ENCODE measurements around the gene MAGI2.

The MAGI2 gene

GRCh38 chr7:78493401-78493800 is 960.1 kb downstream of the MAGI2 start:
- DNase-seq (ENCODE audit: insufficient read length, low spot score) (no peak), FAIRE-seq (no peak)
- TF ChIP-seq POLR2A (IDR thresholded peaks at IDR 0.05; ENCODE audit: low read depth, low read length) (no peak), SPI1 (IDR thresholded peaks at IDR 0.05; ENCODE audit: low read depth, low read length) (no peak), POLR2AphosphoS5 (IDR thresholded peaks at IDR 0.05; ENCODE audit: low read depth, low read length) (no peak), POU2F2 (IDR thresholded peaks at IDR 0.05; ENCODE audit: low read depth, low read length) (no peak), TAF1 (IDR thresholded peaks at IDR 0.05; ENCODE audit: low read depth, low read length) (no peak)

GRCh38 chr7:78492146-78492545 is 961.3 kb downstream of the MAGI2 start:
- TF ChIP-seq POU2F2 (IDR thresholded peaks at IDR 0.05; ENCODE audit: low read depth, low read length) (no peak), POLR2AphosphoS5 (IDR thresholded peaks at IDR 0.05; ENCODE audit: low read depth, low read length) (no peak), POLR2A (IDR thresholded peaks at IDR 0.05; ENCODE audit: low read depth, low read length) (no peak), TAF1 (IDR thresholded peaks at IDR 0.05; ENCODE audit: low read depth, low read length) (no peak), PAX5 (IDR thresholded peaks at IDR 0.05; ENCODE audit: insufficient read depth, low read length, severe bottlenecking) (no peak), SPI1 (IDR thresholded peaks at IDR 0.05; ENCODE audit: low read depth, low read length) (no peak)
- no peak for FAIRE-seq

GRCh38 chr7:78490524-78490923 is 962.9 kb downstream of the MAGI2 start:
- FAIRE-seq (no peak), DNase-seq (ENCODE audit: insufficient read length, low spot score) (no peak)
- TF ChIP-seq POLR2AphosphoS5 (IDR thresholded peaks at IDR 0.05; ENCODE audit: low read depth, low read length), result no peak
- TF ChIP-seq PAX5 (IDR thresholded peaks at IDR 0.05; ENCODE audit: insufficient read depth, low read length, severe bottlenecking), result no peak
- no peak for TF ChIP-seq POU2F2 (IDR thresholded peaks at IDR 0.05; ENCODE audit: low read depth, low read length)
- TF ChIP-seq TAF1 (IDR thresholded peaks at IDR 0.05; ENCODE audit: low read depth, low read length), result no peak
- TF ChIP-seq POLR2A (IDR thresholded peaks at IDR 0.05; ENCODE audit: low read depth, low read length), result no peak
- TF ChIP-seq SPI1 (IDR thresholded peaks at IDR 0.05; ENCODE audit: low read depth, low read length), result no peak

More at GRCh38 chr7:78492146-78492545, 961.3 kb downstream of the MAGI2 start:
- no peak for DNase-seq (ENCODE audit: insufficient read length, low spot score)

- DNase-seq (ENCODE audit: insufficient read length, low spot score) (no peak), FAIRE-seq (no peak)
- TF ChIP-seq POU2F2 (IDR thresholded peaks at IDR 0.05; ENCODE audit: low read depth, low read length) (no peak), POLR2A (IDR thresholded peaks at IDR 0.05; ENCODE audit: low read depth, low read length) (no peak), SPI1 (IDR thresholded peaks at IDR 0.05; ENCODE audit: low read depth, low read length) (no peak), TAF1 (IDR thresholded peaks at IDR 0.05; ENCODE audit: low read depth, low read length) (no peak), POLR2AphosphoS5 (IDR thresholded peaks at IDR 0.05; ENCODE audit: low read depth, low read length) (no peak), PAX5 (IDR thresholded peaks at IDR 0.05; ENCODE audit: insufficient read depth, low read length, severe bottlenecking) (no peak)
Measured at GRCh38 chr7:78489476-78490240, 963.8 kb downstream of the MAGI2 start.

- TF ChIP-seq POU2F2 (IDR thresholded peaks at IDR 0.05; ENCODE audit: low read depth, low read length) (no peak), SPI1 (IDR thresholded peaks at IDR 0.05; ENCODE audit: low read depth, low read length) (no peak), POLR2AphosphoS5 (IDR thresholded peaks at IDR 0.05; ENCODE audit: low read depth, low read length) (no peak), POLR2A (IDR thresholded peaks at IDR 0.05; ENCODE audit: low read depth, low read length) (no peak), TAF1 (IDR thresholded peaks at IDR 0.05; ENCODE audit: low read depth, low read length) (no peak), PAX5 (IDR thresholded peaks at IDR 0.05; ENCODE audit: insufficient read depth, low read length, severe bottlenecking) (no peak)
- DNase-seq (ENCODE audit: insufficient read length, low spot score), result no peak
- FAIRE-seq, result no peak
Measured at GRCh38 chr7:78487464-78487863, 966.0 kb downstream of the MAGI2 start.

GRCh38 chr7:78479348-78479747 is 974.1 kb downstream of the MAGI2 start:
- no peak for DNase-seq (ENCODE audit: insufficient read length, low spot score)
- TF ChIP-seq POLR2AphosphoS5 (IDR thresholded peaks at IDR 0.05; ENCODE audit: low read depth, low read length) (no peak), POU2F2 (IDR thresholded peaks at IDR 0.05; ENCODE audit: low read depth, low read length) (no peak), POLR2A (IDR thresholded peaks at IDR 0.05; ENCODE audit: low read depth, low read length) (no peak), PAX5 (IDR thresholded peaks at IDR 0.05; ENCODE audit: insufficient read depth, low read length, severe bottlenecking) (no peak), TAF1 (IDR thresholded peaks at IDR 0.05; ENCODE audit: low read depth, low read length) (no peak), SPI1 (IDR thresholded peaks at IDR 0.05; ENCODE audit: low read depth, low read length) (no peak)
- no peak for FAIRE-seq

GRCh38 chr7:78476851-78477405 is 976.5 kb downstream of the MAGI2 start:
- TF ChIP-seq POLR2AphosphoS5 (IDR thresholded peaks at IDR 0.05; ENCODE audit: low read depth, low read length) (no peak), SPI1 (IDR thresholded peaks at IDR 0.05; ENCODE audit: low read depth, low read length) (no peak), PAX5 (IDR thresholded peaks at IDR 0.05; ENCODE audit: insufficient read depth, low read length, severe bottlenecking) (no peak), POU2F2 (IDR thresholded peaks at IDR 0.05; ENCODE audit: low read depth, low read length) (no peak), POLR2A (IDR thresholded peaks at IDR 0.05; ENCODE audit: low read depth, low read length) (no peak), TAF1 (IDR thresholded peaks at IDR 0.05; ENCODE audit: low read depth, low read length) (no peak)
- FAIRE-seq (no peak), DNase-seq (ENCODE audit: insufficient read length, low spot score) (no peak)

GRCh38 chr7:78473571-78474301 is 979.7 kb downstream of the MAGI2 start:
- TF ChIP-seq PAX5 (IDR thresholded peaks at IDR 0.05; ENCODE audit: insufficient read depth, low read length, severe bottlenecking) (no peak), SPI1 (IDR thresholded peaks at IDR 0.05; ENCODE audit: low read depth, low read length) (no peak), POLR2A (IDR thresholded peaks at IDR 0.05; ENCODE audit: low read depth, low read length) (no peak), TAF1 (IDR thresholded peaks at IDR 0.05; ENCODE audit: low read depth, low read length) (no peak), POU2F2 (IDR thresholded peaks at IDR 0.05; ENCODE audit: low read depth, low read length) (no peak), POLR2AphosphoS5 (IDR thresholded peaks at IDR 0.05; ENCODE audit: low read depth, low read length) (no peak)
- FAIRE-seq (no peak), DNase-seq (ENCODE audit: insufficient read length, low spot score) (no peak)

GRCh38 chr7:78473021-78473420 is 980.4 kb downstream of the MAGI2 start:
- DNase-seq (ENCODE audit: insufficient read length, low spot score), result no peak
- no peak for FAIRE-seq

More at GRCh38 chr7:78473021-78473420, 980.4 kb downstream of the MAGI2 start:
- TF ChIP-seq PAX5 (IDR thresholded peaks at IDR 0.05; ENCODE audit: insufficient read depth, low read length, severe bottlenecking), result no peak
- no peak for TF ChIP-seq POLR2A (IDR thresholded peaks at IDR 0.05; ENCODE audit: low read depth, low read length)
- TF ChIP-seq SPI1 (IDR thresholded peaks at IDR 0.05; ENCODE audit: low read depth, low read length), result no peak
- TF ChIP-seq POLR2AphosphoS5 (IDR thresholded peaks at IDR 0.05; ENCODE audit: low read depth, low read length), result no peak
- TF ChIP-seq POU2F2 (IDR thresholded peaks at IDR 0.05; ENCODE audit: low read depth, low read length), result no peak
- TF ChIP-seq TAF1 (IDR thresholded peaks at IDR 0.05; ENCODE audit: low read depth, low read length), result no peak

Measured in GM12891 (cell line).